NCI-H748 treated with DMSO at 0.1 percent for 48 hours (cell line): ENCODE data around the gene CYP46A1.

Experiments
- DNase-seq: peaks from one replicate; lab custom pipeline; 2025; lab: John Stamatoyannopoulos, UW

Gene CYP46A1

DNA sequence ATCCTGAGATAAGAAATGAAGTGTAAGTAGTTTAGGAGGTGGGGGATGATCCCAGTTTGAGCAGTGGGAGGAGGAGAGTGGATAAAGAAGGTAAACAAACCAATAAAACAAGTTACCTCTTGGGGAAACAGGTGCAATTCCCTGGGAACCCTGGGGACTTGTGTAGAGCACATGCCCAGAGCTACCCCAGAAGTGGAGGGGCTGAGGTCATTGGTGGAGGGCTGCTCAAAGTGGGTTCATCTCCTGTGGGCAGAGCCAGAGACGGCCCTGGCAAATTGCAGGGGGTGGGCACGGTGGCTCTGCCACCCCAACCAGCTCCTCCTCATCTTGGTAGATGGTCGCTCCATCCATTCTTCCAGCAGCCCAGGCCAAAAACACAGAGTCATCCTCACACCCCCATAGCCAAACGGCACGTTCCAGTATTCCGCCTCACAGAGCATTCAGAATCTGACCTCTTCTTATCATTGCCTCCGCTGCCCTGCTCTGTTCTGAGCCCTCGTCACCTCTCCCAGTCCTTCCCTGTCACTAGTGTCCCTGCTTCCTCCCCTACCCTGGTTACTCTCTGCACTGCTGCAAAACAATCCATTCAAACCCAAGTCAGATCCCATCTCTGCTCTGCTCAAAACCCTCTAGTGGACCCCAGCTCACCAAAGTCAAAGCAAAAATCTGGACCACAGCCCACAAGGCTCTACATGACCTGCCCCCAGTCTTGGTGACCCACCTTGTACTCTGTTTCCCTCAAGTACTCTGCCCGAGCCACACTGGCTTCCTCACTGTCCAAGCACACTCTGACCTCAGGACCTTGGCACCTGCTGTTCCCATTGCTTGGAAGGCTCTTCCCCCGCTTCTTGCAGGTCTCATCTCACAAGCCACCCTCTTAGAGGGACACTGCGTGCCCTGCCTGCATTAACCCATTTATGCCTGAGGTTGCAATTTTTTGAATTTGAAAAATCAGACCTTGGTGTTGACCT is 5.5 kb downstream of the CYP46A1 start:
- DNase-seq: no peak

DNA sequence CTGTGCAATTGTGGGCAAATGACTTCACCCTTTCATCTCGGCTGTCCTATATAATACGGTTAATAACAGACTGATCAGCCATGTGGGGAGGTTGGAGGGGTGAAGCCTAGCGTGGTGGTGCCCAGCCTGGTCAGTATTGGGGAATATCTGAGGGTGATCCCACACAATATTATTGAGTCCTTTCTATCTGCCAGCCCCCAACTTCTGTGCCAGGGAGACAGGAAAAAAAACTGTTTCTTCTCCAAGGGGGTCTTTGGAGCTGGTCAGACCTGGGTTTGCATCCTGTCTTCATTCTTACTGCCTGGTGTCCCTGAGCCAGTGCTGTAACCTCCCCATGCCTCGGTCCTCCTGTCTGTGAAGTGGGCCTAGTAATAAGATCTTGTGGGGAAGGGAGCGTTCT is 6.5 kb downstream of the CYP46A1 start:
- no peak for DNase-seq

DNA sequence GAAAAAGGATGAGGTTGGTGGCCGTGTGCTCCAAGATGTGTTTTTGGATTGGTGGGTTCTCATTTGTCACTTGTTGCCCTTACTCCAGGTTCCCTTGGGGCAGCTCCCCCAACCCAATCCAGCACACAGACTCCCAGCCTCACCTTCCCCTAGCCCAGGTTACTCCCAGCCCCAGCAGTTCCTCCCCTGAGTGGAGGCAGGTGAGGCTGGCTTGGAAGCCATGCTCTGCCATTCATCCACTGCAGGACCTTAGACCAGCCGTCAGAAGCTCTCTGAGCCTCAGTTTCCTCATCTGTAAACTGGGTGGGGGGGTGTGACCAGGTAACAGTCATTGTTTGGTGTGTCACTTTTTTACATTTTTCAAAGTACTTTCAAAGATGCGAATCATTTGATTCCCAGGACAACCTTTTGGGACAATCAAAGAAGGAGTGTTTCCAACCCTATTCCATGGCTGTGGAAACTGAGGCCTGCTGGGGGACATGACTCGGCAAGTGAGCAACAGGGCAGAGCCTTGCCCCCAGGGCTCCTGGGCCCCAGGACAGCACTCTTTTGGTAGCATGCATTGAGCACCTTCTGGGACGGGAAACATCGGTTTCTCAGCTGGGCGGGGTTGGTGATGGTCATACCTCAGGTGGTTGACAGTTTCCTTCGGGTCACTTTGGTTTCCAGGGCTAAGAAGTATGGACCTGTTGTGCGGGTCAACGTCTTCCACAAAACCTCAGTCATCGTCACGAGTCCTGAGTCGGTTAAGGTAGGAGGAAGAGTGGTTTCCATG is 7.2 kb downstream of the CYP46A1 start:
- DNase-seq: no peak

DNA sequence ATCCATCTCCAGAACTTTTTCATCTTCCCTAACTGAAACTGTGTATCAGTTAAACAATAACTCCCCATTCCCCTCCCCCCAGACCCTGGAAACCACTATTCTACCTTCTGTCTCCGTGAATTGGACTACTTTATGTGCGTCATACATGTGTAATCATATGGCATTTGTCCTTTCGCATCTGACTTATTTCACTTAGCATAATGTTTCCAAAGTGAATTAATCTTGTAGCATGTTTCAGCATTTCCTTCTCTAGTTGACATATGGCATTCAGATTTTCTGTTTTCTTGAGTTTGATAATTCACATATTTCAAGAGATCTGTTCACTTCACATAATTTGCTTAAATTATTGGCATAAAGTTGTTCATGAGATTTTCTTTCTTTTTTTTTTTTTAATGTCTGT is 9.8 kb downstream of the CYP46A1 start:
- no peak for DNase-seq

DNA sequence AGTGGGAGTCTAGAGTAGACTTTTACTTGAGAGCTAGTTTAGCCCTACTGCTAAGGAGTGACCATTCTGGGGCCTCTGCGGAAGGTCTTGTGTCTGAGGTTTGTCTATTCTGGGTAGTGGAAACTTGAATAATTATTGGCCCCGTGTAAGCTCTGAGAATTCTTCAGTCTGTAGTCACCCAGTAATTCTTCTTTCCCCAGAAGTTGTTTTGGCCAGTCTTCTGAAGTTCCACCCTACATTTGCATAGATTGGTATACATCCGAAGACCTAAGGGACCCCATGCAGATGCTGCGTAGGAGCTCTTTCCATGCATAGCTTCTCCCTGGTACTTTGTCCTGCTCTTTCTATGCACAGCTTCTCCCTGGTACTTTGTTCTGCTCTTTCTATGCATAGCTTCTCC is 12.8 kb downstream of the CYP46A1 start:
- no peak for DNase-seq

DNA sequence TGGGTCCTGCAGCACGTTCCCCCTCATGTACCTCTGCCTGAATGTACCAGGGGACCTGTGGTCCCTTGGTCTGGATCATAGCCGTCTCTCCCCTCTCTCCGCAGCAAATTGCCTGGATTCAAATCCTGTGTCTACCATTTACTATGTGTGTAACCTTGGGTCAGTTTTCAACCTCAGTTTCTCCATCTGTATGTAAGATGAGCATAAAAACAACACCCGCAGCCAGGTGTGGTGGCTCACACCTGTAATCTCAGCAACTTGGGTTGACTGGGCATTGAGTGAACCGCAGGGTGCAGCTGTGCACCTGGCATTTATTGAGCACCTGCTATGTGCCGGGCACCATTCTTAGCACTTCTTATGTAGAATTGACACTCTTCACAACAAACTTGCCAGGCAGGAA is 14.1 kb downstream of the CYP46A1 start:
- DNase-seq: no peak

DNA sequence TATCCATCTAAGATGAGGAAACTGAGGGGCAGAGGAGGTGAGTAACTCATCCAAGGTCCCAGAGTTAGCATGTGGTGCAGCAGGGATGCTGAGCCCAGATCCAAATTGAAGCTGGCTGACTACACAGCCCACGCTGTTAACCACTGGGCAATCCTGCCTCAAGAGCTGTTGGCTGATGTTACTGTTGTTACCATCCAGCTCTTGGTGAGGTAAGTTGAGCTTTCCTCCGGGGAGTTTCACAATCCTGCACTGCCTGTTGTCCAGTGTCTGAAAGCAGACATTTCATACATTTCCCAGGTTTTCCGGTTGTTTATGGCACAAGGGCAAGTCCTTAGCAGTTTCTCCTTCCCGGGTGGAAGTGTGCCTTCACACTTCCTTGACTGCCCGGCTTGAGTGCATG is 14.5 kb downstream of the CYP46A1 start:
- DNase-seq: no peak

DNA sequence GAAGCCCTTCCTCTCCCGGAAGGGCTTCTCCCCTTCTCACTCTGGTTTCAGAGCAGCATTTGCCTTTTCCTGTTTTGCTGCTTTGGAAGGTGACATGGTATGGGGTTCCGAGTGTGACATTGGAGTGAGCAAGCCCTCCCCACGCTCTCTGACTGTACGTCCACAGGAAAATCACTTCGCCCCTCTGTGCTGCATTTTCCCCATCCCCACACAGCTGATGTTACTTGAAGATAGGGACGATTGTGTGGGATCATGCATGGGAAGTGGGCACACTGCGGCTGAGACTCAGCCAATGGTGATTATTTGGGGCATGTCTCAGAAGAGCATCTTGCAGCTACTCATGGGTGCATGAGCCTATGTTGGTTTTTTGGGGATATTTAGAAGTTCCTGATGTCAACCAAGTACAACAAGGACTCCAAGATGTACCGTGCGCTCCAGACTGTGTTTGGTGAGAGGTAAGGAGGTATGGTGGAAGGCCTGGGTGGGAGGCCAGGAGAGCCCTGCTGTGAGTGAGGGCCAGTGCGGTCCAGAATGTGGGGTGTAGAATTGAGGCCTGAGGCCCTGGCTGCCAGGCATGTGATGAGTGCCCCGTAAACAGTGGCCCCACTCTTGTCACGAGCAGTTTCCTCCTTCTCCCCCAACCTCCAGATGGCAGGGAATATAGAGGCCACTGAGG is 15.1 kb downstream of the CYP46A1 start:
- DNase-seq: no peak

DNA sequence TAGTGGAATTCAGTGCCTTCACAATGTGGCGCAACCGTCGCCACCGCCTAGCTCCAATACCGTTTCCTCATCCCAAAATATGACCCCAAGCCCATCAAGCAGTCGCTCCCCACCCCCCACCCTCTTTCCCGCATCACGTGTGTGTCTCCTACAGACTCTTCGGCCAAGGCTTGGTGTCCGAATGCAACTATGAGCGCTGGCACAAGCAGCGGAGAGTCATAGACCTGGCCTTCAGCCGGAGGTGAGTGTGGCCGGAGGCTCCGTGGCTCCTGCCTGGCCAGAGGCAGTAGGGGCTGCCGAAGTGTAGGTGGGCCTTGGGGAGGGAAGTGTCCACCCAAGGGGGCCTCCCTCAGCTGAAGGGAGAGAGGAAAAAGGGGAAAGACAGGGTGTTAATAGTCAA is 15.8 kb downstream of the CYP46A1 start:
- DNase-seq: no peak

DNA sequence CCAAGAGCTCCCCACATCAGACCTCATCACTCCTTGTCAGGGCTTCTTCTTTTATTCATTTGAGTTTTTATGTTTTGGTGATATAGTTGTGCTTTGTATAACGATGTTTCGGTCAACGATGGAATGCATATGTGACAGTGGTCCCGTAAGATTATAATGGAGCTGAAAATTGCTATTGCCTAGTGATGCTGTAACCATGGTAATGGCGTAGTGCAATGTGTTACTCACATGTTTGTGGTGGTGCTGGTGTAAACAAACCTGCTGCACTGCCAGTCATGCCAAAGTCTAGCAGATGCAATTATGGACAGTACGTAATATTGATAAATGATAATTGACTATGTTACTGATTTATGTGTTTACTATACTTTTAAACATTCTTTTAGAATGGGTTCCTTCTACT is 16.3 kb downstream of the CYP46A1 start:
- DNase-seq: no peak

DNA sequence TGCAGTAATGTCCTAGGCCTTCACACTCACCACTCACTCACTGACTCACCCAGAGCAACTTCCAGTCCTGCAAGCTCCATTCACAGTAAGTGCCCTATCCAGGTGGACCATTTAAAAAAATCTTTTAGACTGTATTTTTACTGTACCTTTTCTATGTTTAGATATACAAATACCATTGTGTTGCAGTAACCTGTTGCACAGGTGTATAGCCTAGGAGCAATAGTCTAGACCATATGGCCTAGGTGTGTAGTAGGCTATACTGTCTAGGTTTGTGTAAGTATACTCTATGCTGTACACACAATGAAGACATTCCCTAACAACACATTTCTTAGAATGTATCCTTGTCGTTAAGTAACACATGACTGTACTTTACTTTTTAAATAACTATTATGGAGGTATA is 17.2 kb downstream of the CYP46A1 start:
- no peak for DNase-seq

DNA sequence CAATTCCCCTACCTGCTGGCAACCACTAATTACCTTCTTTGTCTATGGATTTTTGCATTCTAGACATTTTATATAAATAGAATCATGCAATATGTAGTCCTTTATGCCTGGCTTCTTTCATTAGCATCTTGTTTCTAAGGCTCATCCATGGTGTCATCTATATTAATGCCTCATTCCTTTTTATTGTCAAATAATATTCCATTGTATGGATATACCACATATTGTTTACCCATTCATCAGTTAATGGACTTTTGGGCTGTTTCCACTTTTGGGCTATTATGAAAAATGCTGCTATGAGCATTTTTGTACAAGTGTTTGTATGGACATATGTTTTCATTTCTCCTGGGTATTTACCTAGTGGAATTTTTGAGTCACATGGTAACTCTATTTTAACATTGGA is 18.0 kb downstream of the CYP46A1 start:
- DNase-seq: no peak

DNA sequence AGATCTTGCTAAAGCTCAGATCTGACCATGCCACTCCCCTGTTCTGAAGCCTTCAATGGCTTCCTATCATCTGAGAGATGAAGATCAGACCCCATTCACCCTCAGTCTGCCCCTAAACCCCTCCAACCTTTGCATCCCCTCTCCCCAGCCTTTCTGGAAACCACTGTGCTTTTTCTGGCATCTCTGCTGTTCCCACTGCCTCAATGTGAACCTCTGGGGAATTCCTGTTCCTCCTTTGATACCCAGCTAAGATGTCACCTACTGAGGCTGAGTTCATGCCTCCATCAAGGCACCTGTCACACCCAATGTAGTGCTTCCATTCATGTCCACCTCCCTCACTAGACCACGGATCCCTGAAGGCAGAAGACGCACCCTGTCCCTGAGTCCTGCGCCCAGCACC is 19.3 kb downstream of the CYP46A1 start:
- DNase-seq: no peak

DNA sequence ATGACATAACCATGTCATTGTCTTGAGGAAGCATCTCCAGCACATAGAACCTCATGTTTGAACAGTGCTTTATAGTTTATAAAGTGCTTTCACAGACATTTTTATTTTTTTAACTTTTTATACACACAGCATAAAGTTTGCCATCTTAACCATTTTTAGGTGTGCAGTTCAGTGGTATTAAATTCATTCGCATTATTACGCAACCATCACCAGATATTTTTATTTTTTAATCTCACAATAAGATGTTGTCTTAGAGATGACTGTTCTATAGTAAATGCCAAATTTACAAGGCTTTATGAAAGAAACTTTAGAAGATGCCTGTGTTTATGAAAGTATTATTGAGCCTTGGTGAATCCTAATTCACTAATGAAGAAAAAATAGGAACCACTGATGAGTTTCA is 19.9 kb downstream of the CYP46A1 start:
- DNase-seq: no peak

DNA sequence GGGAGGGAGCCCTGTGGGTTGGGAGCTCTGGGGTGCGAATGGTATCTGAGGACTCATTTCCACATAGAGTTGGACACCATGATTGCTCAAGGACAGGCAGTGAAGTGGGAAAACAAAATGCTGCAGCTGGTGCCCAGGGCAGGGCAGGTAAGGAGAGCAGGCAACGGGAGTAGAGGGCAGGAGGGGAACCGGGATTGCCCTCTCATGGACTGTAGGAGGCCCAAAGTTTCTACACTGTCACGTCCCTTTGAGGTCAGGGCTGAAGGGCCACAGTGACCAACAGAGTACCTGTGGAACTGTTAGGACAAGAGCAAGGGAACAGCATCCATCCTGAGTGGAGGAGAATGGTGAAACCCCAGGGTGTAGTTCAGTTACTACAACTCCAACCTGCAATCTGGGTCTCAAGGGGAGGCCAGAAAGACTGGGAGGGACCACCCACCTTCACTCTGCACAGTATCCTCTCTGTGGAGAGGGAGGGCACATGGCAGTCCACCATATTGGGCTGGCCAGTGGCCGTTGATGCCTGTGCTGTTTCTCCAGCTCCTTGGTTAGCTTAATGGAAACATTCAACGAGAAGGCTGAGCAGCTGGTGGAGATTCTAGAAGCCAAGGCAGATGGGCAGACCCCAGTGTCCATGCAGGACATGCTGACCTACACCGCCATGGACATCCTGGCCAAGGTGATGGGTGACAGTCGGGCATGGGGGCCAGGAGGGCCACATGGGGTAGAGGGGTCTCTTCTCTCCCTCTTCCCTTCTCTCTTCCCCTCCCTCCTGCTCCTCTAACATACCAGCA is 22.2 kb downstream of the CYP46A1 start:
- DNase-seq: no peak

DNA sequence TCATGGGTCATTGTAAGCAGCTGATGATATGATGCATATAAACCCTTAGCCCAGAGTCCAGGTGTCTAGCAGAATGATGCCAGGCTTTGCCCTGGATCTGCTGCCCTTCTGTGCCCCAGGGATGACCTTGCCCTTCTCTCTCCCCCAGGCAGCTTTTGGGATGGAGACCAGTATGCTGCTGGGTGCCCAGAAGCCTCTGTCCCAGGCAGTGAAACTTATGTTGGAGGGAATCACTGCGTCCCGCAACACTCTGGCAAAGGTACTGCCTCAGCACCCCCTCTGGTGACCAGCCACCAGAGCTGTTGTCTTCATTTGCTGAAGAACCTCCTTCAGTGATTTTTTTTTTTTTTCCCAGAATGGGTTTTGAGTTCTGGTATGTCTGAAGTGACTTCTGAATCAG is 23.3 kb downstream of the CYP46A1 start:
- no peak for DNase-seq

DNA sequence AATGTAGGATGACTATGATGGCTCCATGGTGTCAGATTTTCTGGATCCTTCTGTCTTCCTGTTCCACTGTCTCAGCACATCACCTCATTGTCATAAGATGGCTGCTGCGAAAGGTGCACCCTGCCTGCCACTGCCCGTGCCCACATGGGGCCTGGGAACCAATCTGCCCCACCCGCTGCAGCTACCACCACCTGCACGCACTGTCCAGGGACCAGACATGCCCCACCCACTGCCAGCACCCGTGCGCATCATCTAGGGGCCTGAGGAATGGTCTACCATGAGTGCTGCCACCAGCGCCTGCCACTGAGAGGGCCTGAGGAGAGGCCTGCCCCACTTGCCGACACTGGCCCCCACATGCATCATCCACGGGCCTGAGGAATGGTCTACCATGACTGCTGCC is 23.8 kb downstream of the CYP46A1 start:
- DNase-seq: no peak

DNA sequence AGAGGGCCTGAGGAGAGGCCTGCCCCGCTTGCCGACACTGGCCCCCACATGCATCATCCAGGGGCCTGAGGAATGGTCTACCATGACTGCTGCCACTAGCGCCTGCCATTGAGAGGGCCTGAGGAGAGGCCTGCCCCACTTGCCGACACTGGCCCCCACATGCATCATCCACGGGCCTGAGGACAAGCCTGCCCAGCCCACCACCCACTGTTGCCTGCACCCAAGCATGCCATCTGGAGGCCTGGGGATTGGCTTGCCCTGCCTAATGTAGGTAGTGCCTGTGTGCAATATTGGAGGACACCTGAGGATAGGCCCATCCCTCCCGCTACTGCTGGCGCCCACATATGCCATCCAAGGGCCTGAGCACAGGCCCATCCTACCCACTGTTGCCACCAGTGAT is 24.4 kb downstream of the CYP46A1 start:
- no peak for DNase-seq

DNA sequence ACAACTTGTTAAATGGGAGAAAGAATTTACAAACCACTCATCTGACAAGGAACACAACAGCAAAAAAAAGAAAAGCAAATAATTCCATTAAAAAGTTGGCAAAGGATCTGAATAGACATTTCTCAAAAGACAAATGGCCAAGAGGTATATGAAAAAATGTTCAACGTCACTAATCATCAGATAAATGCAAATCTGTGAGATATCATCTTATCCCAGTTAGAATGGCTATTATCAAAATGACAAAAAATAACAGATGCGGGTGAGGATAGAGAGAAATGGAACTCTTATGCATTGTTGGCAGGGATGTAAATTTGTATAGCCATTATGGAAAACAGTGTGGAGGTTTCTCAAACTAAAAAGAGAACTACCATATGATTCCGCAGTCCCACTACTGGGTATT is 29.9 kb downstream of the CYP46A1 start:
- DNase-seq: no peak

DNA sequence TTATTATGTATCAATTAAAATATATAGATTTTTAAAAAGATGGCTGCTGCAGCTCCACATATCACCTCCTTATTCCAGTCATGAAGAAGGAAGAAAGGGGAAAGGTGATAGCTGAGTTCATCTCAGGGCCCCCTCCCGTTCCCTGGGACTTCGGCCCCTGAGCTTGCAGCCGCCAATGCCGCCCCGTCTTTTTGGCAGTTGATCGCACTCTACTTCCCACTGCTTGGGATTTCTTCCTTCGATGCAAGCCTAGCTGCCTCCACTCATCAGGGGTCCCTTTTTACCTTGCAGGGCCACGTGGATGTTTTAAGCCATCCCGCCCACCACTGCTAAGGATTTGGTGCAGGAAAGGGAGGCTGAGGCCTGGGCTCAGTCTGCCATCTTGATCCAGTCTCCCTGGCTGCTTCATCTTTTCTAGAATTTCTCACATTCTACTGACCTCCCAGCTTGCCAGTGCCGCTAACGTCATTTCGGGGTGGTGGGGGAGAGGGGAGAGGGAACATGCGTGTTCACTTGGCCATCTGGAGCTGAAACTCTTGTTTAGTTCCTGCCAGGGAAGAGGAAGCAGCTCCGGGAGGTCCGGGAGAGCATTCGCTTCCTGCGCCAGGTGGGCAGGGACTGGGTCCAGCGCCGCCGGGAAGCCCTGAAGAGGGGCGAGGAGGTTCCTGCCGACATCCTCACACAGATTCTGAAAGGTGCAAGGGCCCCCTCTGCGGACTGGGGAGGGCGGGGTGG is 31.3 kb downstream of the CYP46A1 start:
- DNase-seq: no peak
